IMR-90 (cell line): Measurements from ENCODE around the gene FTCDNL1. TPM values are rescaled to one million over a fixed set of nuclear protein-coding genes. Genes with fewer than 3 reads are reported as not detected.

ENCODE experiments used
- ATAC-seq: fragments of 200-7000 bp; cut with Tn5 transposase; 2 replicates; pipeline ENCODE4 v1.9.1; 2020; ENCODE audit warnings: low read depth, mild to moderate bottlenecking, moderate library complexity
- BruUV-seq: library from RNA; stranded (reverse); fragments of 400-500 nt; replicated peaks from 2 replicates; lab custom pipeline; 2021; lab: Mats Ljungman, UMichigan
- CTCF ChIA-PET: fragments of 300-600 bp; formaldehyde crosslinking; extraction: SDS; loops from one replicate; lab custom pipeline; 2021; ENCODE audit warnings: antibody characterized with exemption; lab: Yijun Ruan, JAX
- POLR2A ChIA-PET: fragments of 300-600 bp; sonication (Branson Sonifier 250); formaldehyde crosslinking; loops from one replicate; lab custom pipeline; 2022; ENCODE audit warnings: antibody characterized with exemption; ENCODE audit not compliant: unreplicated experiment; lab: Charles Lee
- DNase-seq: peaks from one replicate; pipeline ENCODE4 v3.0.0; 2013
- H2AFZ ChIP-seq: replicated peaks from 2 replicates; pipeline ENCODE3; 2013; ENCODE audit warnings: low read length, mild to moderate bottlenecking; ENCODE audit not compliant: poor library complexity
- H2AK5ac ChIP-seq: 2 replicates; pipeline ENCODE4 v1.6.1; 2013; ENCODE audit warnings: low read depth, low read length, inconsistent platforms
- H2AK9ac ChIP-seq: replicated peaks from 2 replicates; pipeline ENCODE3; 2013; ENCODE audit warnings: mild to moderate bottlenecking, low read depth, low read length, moderate library complexity; ENCODE audit not compliant: poor library complexity
- H2BK120ac ChIP-seq: 2 replicates; pipeline ENCODE4 v1.6.1; 2013; ENCODE audit warnings: low read depth, low read length, inconsistent platforms
- H2BK15ac ChIP-seq: 3 replicates; pipeline ENCODE4 v1.6.1; 2013; ENCODE audit warnings: low read depth, low read length, inconsistent platforms
- H2BK20ac ChIP-seq: 2 replicates; pipeline ENCODE4 v1.6.1; 2013; ENCODE audit warnings: low read depth, mild to moderate bottlenecking, inconsistent platforms, low read length, moderate library complexity
- H2BK5ac ChIP-seq: 2 replicates; pipeline ENCODE4 v1.6.1; 2013; ENCODE audit warnings: mild to moderate bottlenecking, low read depth, low read length, inconsistent platforms; ENCODE audit not compliant: poor library complexity, severe bottlenecking
- H3K14ac ChIP-seq: replicated peaks from 2 replicates; pipeline ENCODE4 v1.6.1; 2013; ENCODE audit warnings: low read depth, low read length, inconsistent platforms
- H3K18ac ChIP-seq: 2 replicates; pipeline ENCODE4 v1.6.1; 2013; ENCODE audit warnings: low read depth, low read length, control low read depth
- H3K23ac ChIP-seq: 2 replicates; pipeline ENCODE4 v1.6.1; 2013; ENCODE audit warnings: low read depth, low read length, inconsistent platforms
- H3K27ac ChIP-seq: 2 replicates; pipeline ENCODE4 v1.5.1; 2013; ENCODE audit warnings: mild to moderate bottlenecking, control low read depth, low read length; ENCODE audit not compliant: insufficient read depth
- H3K27me3 ChIP-seq: 2 replicates; pipeline ENCODE4 v1.6.1; 2013; ENCODE audit warnings: low read length; ENCODE audit not compliant: control insufficient read depth, insufficient read depth
- H3K36me3 ChIP-seq: 2 replicates; pipeline ENCODE4 v1.6.1; 2013; ENCODE audit warnings: low read length, mixed read lengths; ENCODE audit not compliant: control insufficient read depth, insufficient read depth
- H3K4ac ChIP-seq: 2 replicates; pipeline ENCODE4 v1.6.1; 2013; ENCODE audit warnings: low read depth, low read length, inconsistent platforms
- H3K4me1 ChIP-seq: 2 replicates; pipeline ENCODE4 v1.6.1; 2013; ENCODE audit warnings: low read length, mixed read lengths; ENCODE audit not compliant: control insufficient read depth, insufficient read depth
- H3K4me2 ChIP-seq: 2 replicates; pipeline ENCODE4 v1.6.1; 2013; ENCODE audit warnings: low read depth, mild to moderate bottlenecking, control low read depth, low read length, moderate library complexity
- H3K4me3 ChIP-seq: 2 replicates; pipeline ENCODE4 v1.5.1; 2013; ENCODE audit warnings: low read depth, mild to moderate bottlenecking, control low read depth, low read length, moderate library complexity; ENCODE audit not compliant: insufficient read depth
- H3K56ac ChIP-seq: 2 replicates; pipeline ENCODE4 v1.6.1; 2013; ENCODE audit warnings: low read length, inconsistent platforms; ENCODE audit not compliant: insufficient read depth; ENCODE audit errors: extremely low read depth
- H3K79me1 ChIP-seq, 2 experiments: 2 replicates each; pipeline ENCODE4 v1.6.1; 2013; ENCODE audit warnings: low read length in 2 of 2, inconsistent platforms in 1 of 2, low read depth in 1 of 2
- H3K9ac ChIP-seq: 2 replicates; pipeline ENCODE4 v1.6.1; 2013; ENCODE audit warnings: low read depth, low read length, control low read depth
- H3K9me1 ChIP-seq: 2 replicates; pipeline ENCODE4 v1.6.1; 2013; ENCODE audit warnings: low read length, inconsistent platforms; ENCODE audit not compliant: insufficient read depth
- H3K9me3 ChIP-seq: 2 replicates; pipeline ENCODE4 v1.6.1; 2013; ENCODE audit warnings: low read length; ENCODE audit not compliant: control insufficient read depth, insufficient read depth
- H4K20me1 ChIP-seq: 2 replicates; pipeline ENCODE4 v1.6.1; 2013; ENCODE audit warnings: low read length, inconsistent platforms; ENCODE audit not compliant: insufficient read depth
- H4K5ac ChIP-seq: 2 replicates; pipeline ENCODE4 v1.6.1; 2013; ENCODE audit warnings: mild to moderate bottlenecking, low read depth, low read length, control low read depth
- H4K8ac ChIP-seq, 2 experiments: 2 replicates each; pipeline ENCODE4 v1.6.1; 2013; ENCODE audit warnings: low read depth in 2 of 2, low read length in 2 of 2, control low read depth in 1 of 2, inconsistent platforms in 1 of 2
- H4K91ac ChIP-seq: 2 replicates; pipeline ENCODE4 v1.6.1; 2013; ENCODE audit warnings: low read depth, low read length, inconsistent platforms; ENCODE audit not compliant: insufficient read depth
- BHLHE40 ChIP-seq: fragments of 150-350 bp; IDR thresholded peaks from 2 replicates; pipeline ENCODE4 v1.6.1; 2016; ENCODE audit warnings: mild to moderate bottlenecking, low read depth, low read length
- CEBPB ChIP-seq: IDR thresholded peaks from 2 replicates; pipeline ENCODE4 v1.6.1; 2012; ENCODE audit warnings: low read depth, low read length, improper control_type of control experiment
- CHD1 ChIP-seq: IDR thresholded peaks from 2 replicates; pipeline ENCODE4 v1.6.1; 2012; ENCODE audit warnings: low read depth, low read length, improper control_type of control experiment
- FOS ChIP-seq: fragments of 150-350 bp; IDR thresholded peaks from 2 replicates; pipeline ENCODE4 v1.6.1; 2016; ENCODE audit warnings: low read depth, low read length
- MAZ ChIP-seq: IDR thresholded peaks from 2 replicates; pipeline ENCODE4 v1.6.1; 2012; ENCODE audit warnings: low read depth, mild to moderate bottlenecking, low read length, improper control_type of control experiment, moderate library complexity, borderline replicate concordance
- RAD21 ChIP-seq: IDR thresholded peaks from 2 replicates; pipeline ENCODE4 v1.6.1; 2012; ENCODE audit warnings: low read length, improper control_type of control experiment
- RCOR1 ChIP-seq: IDR thresholded peaks from 2 replicates; pipeline ENCODE4 v1.6.1; 2012; ENCODE audit warnings: mild to moderate bottlenecking, low read length, improper control_type of control experiment; ENCODE audit not compliant: insufficient replicate concordance
- RFX5 ChIP-seq: IDR thresholded peaks from 2 replicates; pipeline ENCODE4 v1.8.0; 2012; ENCODE audit warnings: low read depth, mild to moderate bottlenecking, low read length, moderate library complexity
- WGBS, 2 experiments: methylation state at CpG; one replicate each; pipeline versions ENCODE4 v1.1.5 to v1.1.7; 2013; ENCODE audit warnings: missing lambda C conversion rate in 2 of 2; ENCODE audit not compliant: insufficient read length in 1 of 2; ENCODE audit errors: extremely low coverage in 2 of 2; 5-methylcytosine and 5-hydroxymethylcytosine counted together
- dilution Hi-C: fragments of 300-500 bp; cut with HindIII; formaldehyde crosslinking; loops from one replicate; pipeline ENCODE4 v1.14.3; 2018; ENCODE audit warnings: low sequenced_read_pairs; ENCODE audit not compliant: unreplicated experiment
- in situ Hi-C: fragments of 300-500 bp; cut with MboI; formaldehyde crosslinking; loops from 3 replicates; pipeline ENCODE4 v1.14.3; 2019; ENCODE audit warnings: low sequenced_read_pairs, inconsistent platforms, mixed read lengths
- intact Hi-C: fragments of 100-400 bp; cut with micrococcal nuclease; formaldehyde crosslinking; loops from 2 replicates; pipeline ENCODE4 v1.10.0; 2022
- polyA plus RNA-seq, 3 experiments: library from polyadenylated mRNA; depleted of rRNA; stranded (reverse); fragments of >200 nt; gene quantifications; 2 replicates each; pipeline ENCODE4 v1.2.3, GENCODE V29; 2012; ENCODE audit warnings: low replicate concordance in 1 of 3
- total RNA-seq: library from RNA; depleted of rRNA; stranded (reverse); fragments of >200 nt; gene quantifications from 2 replicates; pipeline ENCODE4 v1.2.3, GENCODE V29; 2012
- TF ChIP-seq, protein P1 (sequence below): fragments of 150-350 bp; IDR thresholded peaks from 2 replicates; pipeline ENCODE4 v1.6.1; 2017; ENCODE audit warnings: mild to moderate bottlenecking, antibody characterized with exemption, low read length, low read depth
- TF ChIP-seq, protein P2 (sequence below): conservative IDR thresholded peaks from 2 replicates; pipeline ENCODE4 v1.5.1; 2012; ENCODE audit warnings: mild to moderate bottlenecking, low read depth, low read length, improper control_type of control experiment
- TF ChIP-seq, protein P3 (sequence below): fragments of 150-350 bp; IDR thresholded peaks from 2 replicates; pipeline ENCODE4 v1.6.1; 2016; ENCODE audit warnings: low read depth, mild to moderate bottlenecking, low read length, moderate library complexity, borderline replicate concordance

FTCDNL1 gene
- total and polyA plus RNA-seq, 2 of the 4 experiments (the other 2 are of a cell fraction), result 0.18 to 0.21 TPM

DNA sequence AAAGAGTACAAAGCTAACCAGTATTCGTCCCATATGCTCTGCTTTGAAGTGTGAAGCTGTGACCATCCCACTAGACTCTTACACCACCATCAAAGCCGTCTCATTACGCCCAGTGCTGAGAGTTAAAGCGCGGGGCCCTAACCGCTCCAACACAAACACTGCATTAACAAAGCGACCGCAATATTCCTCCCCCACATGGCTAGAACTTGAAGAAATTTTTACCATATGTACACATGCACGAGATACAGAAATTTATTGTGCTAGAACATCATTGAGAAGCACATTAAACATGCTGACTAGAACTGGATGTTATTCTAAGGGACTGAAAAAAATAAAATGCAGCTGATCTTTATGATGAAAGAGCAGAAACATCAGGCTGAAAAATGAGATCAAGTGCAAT lies 20.5 kb downstream of the FTCDNL1 start:
- no TSS peak for BruUV-seq
- in situ Hi-C loops, result no loop called here
- H3K4me2 ChIP-seq, result no peak overlapping the region

More for the DNA sequence above, 20.5 kb downstream of the FTCDNL1 start:
- TF ChIP-seq RFX5 (no peak), FOS (no peak), BHLHE40 (no peak), MAZ (no peak), CEBPB (no peak), CHD1 (no peak), RAD21 (no peak), RCOR1 (no peak)
- TF ChIP-seq, protein P1, sequence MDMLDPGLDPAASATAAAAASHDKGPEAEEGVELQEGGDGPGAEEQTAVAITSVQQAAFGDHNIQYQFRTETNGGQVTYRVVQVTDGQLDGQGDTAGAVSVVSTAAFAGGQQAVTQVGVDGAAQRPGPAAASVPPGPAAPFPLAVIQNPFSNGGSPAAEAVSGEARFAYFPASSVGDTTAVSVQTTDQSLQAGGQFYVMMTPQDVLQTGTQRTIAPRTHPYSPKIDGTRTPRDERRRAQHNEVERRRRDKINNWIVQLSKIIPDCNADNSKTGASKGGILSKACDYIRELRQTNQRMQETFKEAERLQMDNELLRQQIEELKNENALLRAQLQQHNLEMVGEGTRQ, result no peak
- TF ChIP-seq, protein P2, sequence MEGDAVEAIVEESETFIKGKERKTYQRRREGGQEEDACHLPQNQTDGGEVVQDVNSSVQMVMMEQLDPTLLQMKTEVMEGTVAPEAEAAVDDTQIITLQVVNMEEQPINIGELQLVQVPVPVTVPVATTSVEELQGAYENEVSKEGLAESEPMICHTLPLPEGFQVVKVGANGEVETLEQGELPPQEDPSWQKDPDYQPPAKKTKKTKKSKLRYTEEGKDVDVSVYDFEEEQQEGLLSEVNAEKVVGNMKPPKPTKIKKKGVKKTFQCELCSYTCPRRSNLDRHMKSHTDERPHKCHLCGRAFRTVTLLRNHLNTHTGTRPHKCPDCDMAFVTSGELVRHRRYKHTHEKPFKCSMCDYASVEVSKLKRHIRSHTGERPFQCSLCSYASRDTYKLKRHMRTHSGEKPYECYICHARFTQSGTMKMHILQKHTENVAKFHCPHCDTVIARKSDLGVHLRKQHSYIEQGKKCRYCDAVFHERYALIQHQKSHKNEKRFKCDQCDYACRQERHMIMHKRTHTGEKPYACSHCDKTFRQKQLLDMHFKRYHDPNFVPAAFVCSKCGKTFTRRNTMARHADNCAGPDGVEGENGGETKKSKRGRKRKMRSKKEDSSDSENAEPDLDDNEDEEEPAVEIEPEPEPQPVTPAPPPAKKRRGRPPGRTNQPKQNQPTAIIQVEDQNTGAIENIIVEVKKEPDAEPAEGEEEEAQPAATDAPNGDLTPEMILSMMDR, result no peak
- TF ChIP-seq, protein P3, sequence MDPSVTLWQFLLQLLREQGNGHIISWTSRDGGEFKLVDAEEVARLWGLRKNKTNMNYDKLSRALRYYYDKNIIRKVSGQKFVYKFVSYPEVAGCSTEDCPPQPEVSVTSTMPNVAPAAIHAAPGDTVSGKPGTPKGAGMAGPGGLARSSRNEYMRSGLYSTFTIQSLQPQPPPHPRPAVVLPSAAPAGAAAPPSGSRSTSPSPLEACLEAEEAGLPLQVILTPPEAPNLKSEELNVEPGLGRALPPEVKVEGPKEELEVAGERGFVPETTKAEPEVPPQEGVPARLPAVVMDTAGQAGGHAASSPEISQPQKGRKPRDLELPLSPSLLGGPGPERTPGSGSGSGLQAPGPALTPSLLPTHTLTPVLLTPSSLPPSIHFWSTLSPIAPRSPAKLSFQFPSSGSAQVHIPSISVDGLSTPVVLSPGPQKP, result no peak
- Histone ChIP-seq H3K9me3 (no peaks in the 10 kb centered on the region), H3K18ac (no peak overlapping the region), H3K56ac (no peak overlapping the region), H4K20me1 (no peaks in the 10 kb centered on the region), H3K27ac (no peak overlapping the region), H2BK15ac (no peak overlapping the region), H3K36me3 (no peaks in the 10 kb centered on the region), H4K8ac (no peak overlapping the region), H2AK9ac (no peak overlapping the region), H2AK5ac (no peak overlapping the region), H2BK20ac (no peak overlapping the region), H3K9me1 (0 out of 2 replicates have a peak, but pooled peaks cover 3% of the 10 kb centered on the region), H4K5ac (no peak overlapping the region), H4K91ac (no peak overlapping the region), H3K9ac (no peak overlapping the region), H3K4me1 (no peaks in the 10 kb centered on the region), H3K27me3 (peaks cover 6% of the 10 kb centered on the region), H2BK5ac (no peak overlapping the region), H3K14ac (no peak overlapping the region), H3K4me3 (no peak overlapping the region), H3K4ac (no peak overlapping the region), H3K79me1 (no peaks in the 10 kb centered on the region), H2BK120ac (no peak overlapping the region), H3K23ac (no peak overlapping the region), H2AFZ (no peak overlapping the region)
- intact Hi-C loops, result loop anchor here (2.0 kb wide), 1 partner anchor 18 kb away; no protein-coding TSS in a partner anchor
- 60% methylated on average over 1 of the region's 9 CpGs; no CpG with 5 or more reads in 1 of the 2 experiments for WGBS, 2 experiments
- ChIA-PET CTCF (no interaction called here), POLR2A (no interaction called here)
- ATAC-seq (no peak), DNase-seq (no peak)
- dilution Hi-C loops, result no loop called here
